Adrenal gland (tissue), 5 donors: ENCODE data around the gene G2E3.

Source experiments
- POLR2A ChIP-seq, 2 donors: fragments of 450-650 bp; IDR thresholded peaks; one replicate each; pipeline ENCODE4 v1.6.1; 2017; ENCODE audit warnings: antibody characterized with exemption in 2 of 2, mild to moderate bottlenecking in 2 of 2, moderate library complexity in 1 of 2
- TF ChIP-seq, protein P1 (sequence below), 6 experiments: fragments of 450-650 bp in 4 of 6; fragments of 200-600 bp in 2 of 6; sonication (generic) in 1 of 6; IDR thresholded peaks; 1 replicate in 5 of 6; 2 replicates in 1 of 6; pipeline versions ENCODE4 v1.5.1 to v1.8.0; 2016 to 2021; ENCODE audit warnings: antibody characterized with exemption in 6 of 6, mild to moderate bottlenecking in 2 of 6, moderate library complexity in 1 of 6
- donor health status: DM: no; HTN: no; CAD: no.

- TF ChIP-seq, protein P1, sequence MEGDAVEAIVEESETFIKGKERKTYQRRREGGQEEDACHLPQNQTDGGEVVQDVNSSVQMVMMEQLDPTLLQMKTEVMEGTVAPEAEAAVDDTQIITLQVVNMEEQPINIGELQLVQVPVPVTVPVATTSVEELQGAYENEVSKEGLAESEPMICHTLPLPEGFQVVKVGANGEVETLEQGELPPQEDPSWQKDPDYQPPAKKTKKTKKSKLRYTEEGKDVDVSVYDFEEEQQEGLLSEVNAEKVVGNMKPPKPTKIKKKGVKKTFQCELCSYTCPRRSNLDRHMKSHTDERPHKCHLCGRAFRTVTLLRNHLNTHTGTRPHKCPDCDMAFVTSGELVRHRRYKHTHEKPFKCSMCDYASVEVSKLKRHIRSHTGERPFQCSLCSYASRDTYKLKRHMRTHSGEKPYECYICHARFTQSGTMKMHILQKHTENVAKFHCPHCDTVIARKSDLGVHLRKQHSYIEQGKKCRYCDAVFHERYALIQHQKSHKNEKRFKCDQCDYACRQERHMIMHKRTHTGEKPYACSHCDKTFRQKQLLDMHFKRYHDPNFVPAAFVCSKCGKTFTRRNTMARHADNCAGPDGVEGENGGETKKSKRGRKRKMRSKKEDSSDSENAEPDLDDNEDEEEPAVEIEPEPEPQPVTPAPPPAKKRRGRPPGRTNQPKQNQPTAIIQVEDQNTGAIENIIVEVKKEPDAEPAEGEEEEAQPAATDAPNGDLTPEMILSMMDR (IDR thresholded peaks at IDR 0.05) = no peak
- TF ChIP-seq POLR2A (IDR thresholded peaks at IDR 0.05) = no peak
These were observed 98.1 kb downstream of the G2E3 start for GRCh38 chr14:30657050-30657449.
